Pons (tissue), 1 donor: ENCODE measurements around the gene CHRNB1.
A peak's percentile ranks its signal among the peaks of the same experiment; 100 is the strongest.
"Not testable (repeated sequence)": the region's sequence is repeated elsewhere in the genome, so short reads cannot be mapped to it uniquely, and the experiment has no call there.

Source experiments
- DNase-seq: peaks from one replicate; pipeline ENCODE4 v3.0.0-alpha.2; 2016; ENCODE audit warnings: low spot score

Gene CHRNB1

DNA sequence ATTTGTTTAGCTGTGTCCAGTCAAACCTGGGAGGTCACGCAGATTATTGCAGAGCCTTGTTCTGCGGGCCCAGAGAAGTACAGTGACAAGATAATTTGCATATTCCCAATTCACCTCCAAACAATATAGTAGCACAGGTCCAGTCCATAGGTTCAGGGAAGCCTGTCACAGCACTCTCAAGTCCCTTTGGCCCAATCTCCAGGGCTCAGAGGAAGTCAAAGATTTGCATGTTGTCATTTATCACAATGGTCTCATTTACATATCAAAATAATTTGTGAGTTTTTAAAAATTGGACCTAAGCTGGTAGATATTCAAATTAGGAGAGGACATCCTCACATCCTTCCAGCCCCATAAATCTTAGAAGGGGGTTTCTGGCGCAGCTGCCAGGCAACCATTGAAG lies 22.6 kb downstream of the CHRNB1 start:
- DNase-seq, result no peak

DNA sequence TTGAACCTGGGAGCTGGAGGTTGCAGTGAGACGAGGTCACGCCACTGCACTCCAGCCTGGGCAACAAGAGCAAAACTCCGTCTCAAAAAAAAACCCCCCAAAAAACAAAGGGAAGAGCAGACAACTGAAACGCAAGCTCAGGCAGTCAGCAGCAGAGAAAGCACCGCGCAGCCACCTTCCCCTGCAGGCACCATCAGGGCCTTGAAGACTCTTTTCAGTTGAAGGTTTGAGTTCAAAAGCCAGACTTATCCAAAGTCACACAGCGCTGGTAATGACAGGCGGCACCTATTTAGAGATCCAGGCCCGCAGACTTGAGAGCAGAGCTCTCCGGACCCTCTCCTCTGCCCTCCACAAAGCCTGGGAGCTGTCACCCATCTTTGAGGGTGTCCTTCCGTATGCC lies 23.4 kb downstream of the CHRNB1 start:
- no peak for DNase-seq

DNA sequence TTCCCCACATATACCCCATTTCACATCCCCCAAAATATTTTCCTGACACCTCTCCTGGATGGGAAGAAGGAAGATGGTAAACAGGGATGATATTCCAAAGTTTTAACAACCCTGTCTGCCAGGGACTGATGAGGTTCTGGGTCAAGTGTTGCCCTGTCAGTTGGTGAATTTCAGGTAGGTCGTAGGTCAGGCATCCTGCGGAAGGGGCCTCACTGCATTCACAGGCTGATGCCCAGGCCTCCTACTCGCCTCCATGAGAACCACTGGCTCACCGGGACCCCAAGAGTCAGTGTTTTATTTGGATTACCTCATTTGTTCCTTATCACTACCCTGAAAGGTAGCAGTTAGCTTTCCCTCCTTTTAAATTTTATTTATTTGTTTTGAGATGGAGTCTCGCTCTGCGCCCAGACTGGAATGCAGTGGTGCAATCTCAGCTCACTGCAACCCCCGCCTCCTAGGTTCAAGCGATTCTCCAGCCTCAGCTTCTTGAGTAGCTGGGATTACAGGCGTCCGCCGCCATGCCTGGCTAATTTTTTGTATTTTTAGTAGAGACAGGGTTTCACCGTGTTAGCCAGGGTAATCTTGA lies 24.0 kb downstream of the CHRNB1 start:
- DNase-seq, result no peak

DNA sequence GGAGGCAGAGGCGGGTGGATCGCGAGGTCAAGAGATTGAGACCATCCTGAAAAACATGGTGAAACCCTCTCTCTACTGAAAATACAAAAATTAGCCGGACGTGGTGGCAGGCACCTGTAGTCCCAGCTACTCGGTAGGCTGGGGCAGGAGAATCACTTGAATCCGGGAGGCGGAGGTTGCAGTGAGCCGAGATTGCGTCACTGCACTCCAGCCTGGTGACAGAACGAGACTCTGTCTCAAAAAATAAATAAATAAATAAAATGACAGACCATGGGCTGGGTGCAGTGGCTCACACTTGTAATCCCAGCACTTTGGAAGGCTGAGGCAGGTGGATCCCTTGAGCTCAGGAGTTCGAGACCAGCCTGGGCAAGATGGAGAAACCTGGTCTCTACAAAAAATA lies 25.0 kb downstream of the CHRNB1 start:
- DNase-seq, result not testable (repeated sequence)

DNA sequence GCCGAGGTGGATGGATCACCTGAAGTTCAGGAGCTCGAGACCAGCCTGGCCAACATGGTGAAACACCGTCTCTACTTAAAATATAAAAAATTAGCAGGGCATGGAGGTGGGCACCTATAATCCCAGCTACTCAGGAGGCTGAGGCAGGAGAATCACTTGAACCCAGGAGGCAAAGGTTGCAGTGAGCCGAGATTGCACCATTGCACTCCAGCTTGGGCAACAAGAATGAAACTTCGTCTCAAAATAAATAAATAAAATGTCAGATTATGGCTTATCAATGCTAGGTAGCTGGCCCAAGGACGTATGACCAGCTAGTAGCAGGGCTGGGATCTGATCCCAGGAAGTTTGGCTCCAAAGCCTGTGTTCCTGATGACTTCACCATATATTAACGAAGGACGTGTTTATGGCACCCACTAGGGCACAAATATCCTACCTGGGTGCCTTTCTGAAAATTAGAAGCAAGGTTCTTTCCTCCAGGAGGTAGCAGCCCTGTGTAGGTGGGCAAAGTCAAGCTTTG lies 25.7 kb downstream of the CHRNB1 start:
- not testable (repeated sequence) for DNase-seq

DNA sequence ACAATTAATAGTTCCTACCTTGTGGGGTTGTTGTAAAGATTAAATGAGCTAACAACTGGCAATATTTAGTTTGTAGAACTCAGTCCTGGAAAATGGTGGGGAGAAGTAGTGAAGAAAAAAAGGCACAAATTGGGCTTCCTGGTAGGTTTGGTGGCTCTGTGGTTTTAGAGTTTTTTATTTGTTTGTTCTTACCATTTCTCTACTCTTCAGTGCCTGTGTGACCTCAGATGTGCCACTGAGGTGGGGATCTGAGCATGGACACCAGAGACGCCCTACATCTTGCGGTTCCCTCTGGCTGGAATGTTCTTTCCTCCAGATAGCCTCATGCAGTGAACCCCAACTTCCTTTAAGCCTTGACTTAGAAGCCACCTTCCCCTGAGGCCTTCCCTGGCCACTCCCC lies 26.9 kb downstream of the CHRNB1 start:
- DNase-seq, result no peak

DNA sequence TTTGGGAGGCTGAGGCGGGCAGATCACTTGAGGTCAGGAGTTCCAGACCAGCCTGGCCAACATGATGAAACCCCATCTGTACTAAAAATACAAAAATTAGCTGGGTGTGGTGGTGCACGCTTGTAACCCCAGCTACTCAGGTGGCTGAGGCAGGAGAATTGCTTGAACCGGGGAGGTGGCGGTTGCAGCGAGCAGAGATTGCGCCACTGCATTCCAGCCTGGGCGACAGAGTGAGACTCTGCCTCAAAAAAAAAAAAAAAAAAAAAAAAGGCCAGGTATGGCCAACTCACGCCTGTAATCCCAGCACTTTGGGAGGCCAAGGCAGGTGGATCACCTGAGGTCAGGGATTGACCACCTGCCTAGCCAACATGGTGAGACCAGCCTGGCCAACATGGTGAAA lies 29.9 kb downstream of the CHRNB1 start:
- DNase-seq, result not testable (repeated sequence)

DNA sequence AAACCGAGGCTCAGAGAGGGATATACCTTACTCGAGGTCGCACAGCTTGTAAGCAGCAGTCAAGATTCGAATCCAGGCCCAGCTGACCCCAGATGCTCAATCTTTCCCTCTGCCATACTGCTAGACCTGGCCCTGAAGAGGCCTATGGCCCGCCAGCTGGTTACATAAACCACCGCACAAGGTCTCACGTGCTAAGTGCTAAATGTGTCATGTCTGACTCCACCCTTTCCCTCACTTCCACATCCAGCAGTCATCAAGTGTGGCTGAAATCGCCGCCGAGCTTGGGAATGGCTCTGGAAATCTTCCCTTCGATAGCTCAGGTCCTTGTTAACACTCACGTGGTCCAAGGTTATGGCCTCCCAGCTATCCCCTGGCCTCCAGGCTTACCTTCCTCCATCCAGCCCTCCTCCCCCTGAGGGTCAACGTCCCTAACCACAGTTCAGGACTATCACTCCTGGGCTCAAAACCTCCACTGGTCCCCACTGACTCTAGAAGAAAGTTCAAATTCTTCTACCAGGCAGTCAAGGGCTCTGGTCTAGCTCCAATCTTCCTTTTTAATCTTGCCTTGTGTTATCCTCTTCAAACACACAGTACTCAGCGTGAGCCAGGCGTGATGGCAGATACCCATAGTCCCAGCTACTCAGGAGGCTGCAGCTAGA lies 31.0 kb downstream of the CHRNB1 start:
- DNase-seq, result no peak

DNA sequence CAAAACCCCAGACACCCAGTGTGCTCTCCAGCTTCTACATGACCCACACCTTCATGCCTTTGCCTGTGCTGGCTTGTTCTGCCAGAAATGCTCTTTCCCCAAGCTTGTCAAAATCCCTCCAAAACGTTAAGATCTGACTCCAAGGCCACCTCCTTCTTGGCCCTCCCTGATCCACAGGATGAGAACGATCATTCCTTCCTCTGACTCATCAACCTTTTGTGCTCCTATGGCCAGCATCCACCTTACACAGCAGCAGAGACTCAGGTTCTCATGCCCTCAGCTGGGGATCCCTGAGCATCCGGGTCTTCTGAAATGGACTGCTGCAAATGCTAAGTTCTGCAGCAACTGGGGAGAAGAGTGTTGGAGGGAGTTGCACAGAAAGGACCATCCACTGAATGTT lies 31.6 kb downstream of the CHRNB1 start:
- no peak for DNase-seq

DNA sequence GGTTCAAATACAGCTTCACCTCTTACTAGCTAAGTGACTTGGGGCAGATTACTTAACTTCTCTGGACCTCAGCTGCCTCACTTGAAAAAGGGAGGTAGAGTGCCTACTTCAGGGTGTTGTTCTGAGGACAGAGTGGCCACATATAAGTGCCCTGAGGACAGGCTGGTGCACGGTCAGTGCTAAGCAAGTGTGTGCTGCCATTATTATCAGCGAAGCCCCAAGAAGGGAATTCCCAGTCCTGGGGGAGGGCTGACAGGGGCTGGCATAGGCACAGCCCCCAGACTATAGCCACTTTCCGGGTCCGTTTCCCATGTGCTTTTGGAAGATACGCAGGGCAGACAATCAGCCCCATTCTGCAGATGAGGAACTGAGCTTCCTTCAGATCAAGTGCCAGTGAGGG lies 32.1 kb downstream of the CHRNB1 start:
- no peak for DNase-seq

DNA sequence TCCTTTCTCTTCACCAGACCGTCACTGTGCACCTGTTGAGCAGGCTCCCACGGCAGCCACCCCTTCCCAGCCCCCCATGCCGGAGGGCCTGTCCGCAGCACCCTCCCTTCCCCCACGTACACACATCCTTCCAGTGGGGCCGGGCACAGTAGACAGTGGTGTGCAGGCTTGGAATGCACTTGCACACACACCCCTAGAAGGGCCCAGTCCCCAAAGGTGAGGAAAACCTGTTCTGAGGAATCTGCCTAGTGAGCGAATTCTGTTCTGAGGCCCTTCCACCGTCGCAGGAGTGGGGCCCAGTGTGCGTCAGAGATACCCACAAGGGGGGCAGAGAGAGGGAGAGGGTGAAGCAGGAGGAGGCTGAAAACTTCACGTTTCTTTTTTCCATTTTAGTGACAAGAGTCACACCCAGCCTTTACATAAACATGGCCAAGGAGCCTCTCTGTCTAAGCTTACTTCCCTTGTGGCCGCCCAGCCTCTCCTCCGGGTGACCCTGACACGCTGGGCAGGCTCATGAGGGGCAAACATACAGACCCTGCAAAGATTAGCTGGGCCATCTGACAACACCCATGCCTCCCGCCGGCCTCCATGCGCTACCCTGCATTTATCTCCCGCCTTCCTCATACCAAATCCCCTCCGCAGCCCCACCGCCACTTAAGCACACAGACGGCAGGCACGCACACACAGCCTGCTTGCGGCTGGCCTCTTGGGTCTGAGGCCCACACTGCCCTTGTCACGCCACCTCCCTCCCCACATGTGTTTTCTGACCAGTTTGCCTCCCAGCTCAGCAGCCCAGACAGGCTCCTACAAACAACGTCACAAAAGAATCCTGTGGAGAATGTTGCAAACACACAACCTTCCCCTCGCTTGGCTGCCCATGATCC lies 32.8 kb downstream of the CHRNB1 start:
- peak; percentile 60 for DNase-seq

DNA sequence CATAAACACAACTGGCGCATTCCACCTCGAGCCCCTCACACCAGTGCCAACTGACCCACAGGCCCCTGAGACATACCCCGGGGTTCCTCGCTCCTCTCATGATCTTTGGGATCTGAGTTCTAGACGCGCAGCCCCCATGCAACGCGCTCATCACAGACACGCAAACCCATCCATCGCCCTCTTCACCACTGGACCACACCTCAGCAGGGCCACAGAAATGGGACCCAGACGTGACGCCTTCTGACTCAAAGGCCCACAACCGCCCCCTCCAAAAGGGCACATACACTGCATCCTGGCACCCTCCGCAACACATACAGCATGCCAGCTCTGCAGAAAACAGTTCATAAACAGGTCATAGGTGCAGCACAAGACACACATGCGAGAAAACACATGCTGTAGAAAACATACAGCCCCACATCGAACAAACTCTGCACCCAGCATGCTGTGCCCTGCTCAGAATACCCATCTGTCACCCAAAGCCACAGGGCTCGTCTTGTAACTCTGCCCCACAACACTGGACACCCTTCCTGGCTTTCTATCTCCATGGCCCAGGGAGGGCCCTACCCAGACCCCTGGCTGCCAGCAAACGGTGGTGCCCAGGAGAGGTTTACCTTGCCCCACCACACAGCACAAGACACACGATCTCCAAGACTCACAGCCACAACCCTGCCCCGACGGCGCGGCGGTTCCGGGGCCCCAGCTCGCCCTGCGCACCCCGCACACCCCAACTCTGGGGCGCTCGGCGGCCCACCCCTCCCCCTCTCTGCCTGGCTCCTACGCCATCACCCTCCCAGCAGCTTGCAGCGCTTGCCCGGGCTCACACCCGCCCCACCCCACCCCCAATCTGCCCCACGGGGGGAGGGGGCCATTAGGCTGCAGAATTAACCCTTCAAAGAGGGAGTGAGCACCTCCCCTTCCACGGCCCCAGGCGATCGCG lies 33.7 kb downstream of the CHRNB1 start:
- peak; percentile 43 for DNase-seq

DNA sequence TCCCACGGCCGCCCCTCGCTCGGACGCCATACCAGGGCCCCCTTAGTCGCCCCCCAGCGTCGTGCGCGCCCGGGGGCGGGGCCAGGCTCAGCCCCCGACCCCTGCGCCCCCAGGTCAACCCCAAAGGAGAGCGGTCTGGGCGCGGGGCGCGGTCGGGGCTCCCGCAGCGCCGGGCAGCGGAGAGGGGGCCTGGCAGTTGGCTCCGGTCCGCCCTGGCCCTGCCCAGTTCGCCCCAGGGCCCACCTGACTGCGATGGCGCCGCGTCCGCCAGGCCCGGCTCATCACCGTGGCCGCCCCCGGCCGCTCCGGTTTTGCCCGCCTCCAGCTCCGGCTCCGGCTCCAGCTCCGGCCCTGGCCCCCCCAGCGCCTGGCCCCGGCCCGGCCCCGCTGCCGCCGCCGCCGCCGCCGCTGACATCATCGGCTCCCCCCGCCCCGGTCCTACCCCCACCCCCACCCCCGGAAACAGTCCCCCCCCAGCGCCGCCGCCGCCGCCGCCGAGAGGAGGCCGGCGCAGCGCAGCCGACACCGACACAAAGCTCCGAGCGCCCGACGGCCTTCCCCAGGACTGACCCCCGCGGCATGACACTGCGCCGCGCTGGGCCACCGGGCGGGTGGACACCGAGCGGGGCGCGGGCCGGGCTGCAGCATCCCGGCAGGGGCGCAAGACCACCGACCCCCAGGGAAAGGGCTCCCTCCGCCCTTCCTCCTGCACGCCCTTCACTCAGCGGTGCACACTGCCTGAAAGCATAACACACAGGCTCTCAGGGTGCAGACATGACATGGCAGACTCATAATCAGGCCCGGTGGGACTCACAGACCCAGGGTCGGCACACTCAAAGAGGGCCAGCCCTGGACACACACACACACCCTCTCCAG lies 34.6 kb downstream of the CHRNB1 start, which contains the start of gene ZBTB4:
ZBTB4 (minus strand) TSS at position 419 of the 876 bp plus-strand sequence. CDS start 12,830 bp downstream, outside the sequence.
- DNase-seq, result no peak

DNA sequence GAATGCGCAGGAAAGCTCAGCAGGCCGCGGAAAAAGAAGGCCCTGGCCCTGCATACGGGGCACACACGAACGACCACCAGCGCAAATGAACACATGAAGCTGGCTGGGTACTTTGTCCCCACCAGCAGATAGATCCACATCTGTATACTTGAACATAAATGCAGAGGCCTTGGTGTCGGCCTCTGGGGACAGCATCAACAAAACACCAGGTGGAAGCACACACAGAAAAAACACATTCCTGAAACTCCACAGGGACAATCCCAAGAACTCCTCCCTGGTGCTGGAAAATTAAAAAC lies 35.2 kb downstream of the CHRNB1 start:
- no peak for DNase-seq

DNA sequence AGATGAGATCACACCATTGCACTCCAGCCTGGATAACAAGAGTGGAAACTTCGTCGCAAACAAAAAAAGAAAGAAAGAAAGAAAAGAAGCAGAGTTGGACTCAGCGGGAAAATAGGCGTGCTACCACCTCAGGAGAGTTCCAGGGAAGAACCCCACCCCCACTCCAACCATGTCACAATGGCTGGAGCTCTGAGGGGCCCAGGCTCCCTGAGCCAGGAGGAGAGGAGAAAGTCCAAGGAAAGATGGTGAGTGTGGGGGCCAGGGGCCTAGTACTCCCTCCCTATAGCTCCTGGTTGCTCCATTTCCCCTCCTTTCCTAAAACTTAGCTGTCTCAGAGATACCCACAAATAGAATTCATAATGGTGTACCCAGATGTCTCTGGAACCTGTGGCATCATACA lies 36.4 kb downstream of the CHRNB1 start, which contains the start of gene SLC35G6:
SLC35G6 (plus strand) TSS at position 172 of the 400 bp plus-strand sequence; CDS start at position 243, 71 bp downstream.
- not testable (repeated sequence) for DNase-seq

DNA sequence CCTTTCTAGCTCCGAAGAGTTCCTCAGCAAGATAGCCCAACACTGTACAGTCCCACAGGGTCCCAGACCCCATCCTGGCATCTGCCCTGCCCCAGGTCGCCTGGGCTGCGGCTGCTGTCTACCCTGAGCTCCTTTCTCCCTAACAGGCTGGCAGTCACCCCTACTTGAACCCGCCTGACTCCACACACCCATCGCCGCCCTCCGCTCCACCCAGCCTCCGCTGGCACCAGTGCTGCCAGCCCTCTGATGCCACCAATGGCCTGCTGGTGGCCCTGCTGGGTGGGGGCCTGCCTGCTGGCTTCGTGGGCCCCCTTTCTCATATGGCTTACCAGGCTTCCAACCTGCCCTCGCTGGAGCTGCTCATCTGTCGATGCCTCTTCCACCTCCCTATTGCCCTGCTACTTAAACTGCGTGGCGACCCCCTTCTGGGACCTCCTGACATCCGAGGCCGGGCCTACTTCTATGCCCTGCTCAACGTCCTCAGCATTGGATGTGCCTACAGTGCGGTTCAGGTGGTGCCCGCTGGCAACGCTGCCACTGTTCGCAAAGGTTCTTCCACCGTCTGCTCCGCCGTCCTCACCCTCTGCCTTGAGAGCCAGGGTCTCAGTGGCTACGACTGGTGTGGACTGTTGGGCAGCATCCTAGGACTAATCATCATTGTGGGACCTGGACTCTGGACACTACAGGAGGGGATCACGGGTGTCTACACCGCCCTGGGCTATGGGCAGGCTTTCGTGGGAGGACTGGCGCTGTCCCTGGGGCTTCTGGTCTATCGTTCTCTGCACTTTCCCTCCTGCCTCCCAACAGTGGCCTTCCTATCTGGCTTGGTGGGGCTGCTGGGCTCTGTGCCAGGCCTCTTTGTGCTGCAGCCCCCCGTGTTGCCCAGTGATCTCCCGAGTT lies 37.2 kb downstream of the CHRNB1 start:
- not testable (repeated sequence) for DNase-seq

DNA sequence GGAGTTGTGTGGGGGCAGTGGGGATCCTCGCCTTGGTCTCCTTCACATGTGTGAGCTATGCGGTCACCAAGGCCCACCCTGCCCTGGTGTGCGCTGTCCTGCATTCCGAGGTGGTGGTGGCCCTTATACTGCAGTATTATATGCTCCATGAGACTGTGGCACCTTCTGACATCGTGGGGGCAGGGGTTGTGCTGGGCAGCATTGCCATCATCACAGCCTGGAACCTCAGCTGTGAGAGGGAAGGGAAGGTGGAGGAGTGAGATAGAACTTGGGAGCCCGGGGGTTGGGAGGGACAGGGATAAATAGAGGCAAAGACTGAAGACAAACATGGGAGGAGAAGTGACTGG lies 37.9 kb downstream of the CHRNB1 start:
- DNase-seq, result not testable (repeated sequence)

DNA sequence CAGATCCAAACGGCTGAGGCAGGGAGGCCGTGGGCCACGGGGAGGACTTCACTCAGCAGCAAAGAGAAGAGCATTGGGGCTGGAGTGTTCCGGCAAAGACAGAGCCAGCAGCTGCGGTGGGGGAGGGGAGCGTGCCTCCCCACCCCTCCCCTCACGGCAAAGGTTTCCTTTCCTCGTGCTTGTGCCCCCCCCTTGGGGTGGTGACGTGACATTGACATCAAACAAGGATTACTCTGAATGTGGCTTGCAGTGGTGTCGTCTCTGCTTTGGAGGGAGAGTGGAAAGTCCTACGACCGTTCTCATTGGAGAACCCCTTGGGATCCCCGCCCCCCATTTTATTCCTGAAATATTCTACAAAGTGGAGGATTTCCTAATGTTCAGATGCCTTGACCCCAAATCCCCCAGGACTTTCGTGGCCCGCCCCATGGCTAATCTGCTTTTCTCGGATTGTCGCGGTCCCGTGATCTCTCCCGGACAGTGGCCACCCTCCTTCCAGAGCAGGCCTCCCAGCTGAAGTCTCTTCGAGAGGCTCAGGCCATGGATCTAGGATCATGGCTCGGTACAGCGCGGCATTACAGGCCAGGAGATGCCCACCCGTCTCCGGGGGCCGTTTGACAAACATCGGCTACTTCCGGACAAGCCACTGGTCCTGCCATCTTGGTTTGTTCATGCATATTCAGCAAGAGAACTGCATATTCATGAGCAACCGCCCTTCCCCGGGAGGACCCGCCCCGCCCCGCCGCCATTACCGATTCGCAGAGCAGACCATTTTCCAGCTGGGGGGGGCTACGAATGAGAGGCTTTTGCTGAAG lies 38.6 kb downstream of the CHRNB1 start:
- DNase-seq, result peak; percentile 96
